ENCODE results near the gene PHGDH.

The PHGDH gene

DNA sequence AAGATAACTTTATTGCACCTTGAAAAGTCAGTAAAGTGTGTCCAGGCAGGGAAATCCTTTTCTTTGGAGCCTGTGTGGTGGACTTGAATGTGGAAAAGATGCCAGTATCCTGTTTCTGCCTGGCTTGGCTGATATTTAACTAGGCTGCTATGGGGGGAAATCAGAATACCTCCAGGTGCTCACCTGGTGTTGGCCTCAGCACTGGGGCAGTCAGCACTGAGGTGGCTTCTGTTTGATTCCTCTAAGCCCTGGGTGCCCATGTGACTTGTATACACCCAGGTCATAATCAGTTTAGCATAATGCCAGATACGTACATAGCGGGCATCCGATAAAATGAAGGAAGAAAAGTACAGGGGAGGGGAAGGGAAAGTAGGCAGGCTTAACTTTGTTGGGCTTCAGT is 7.2 kb downstream of the PHGDH start:
- no peak overlapping the region for H3K4me3 ChIP-seq (replicated peaks; ENCODE audit: low read depth, low read length)
- no peak for DNase-seq (ENCODE audit: low read depth)
- TF ChIP-seq, protein P1, sequence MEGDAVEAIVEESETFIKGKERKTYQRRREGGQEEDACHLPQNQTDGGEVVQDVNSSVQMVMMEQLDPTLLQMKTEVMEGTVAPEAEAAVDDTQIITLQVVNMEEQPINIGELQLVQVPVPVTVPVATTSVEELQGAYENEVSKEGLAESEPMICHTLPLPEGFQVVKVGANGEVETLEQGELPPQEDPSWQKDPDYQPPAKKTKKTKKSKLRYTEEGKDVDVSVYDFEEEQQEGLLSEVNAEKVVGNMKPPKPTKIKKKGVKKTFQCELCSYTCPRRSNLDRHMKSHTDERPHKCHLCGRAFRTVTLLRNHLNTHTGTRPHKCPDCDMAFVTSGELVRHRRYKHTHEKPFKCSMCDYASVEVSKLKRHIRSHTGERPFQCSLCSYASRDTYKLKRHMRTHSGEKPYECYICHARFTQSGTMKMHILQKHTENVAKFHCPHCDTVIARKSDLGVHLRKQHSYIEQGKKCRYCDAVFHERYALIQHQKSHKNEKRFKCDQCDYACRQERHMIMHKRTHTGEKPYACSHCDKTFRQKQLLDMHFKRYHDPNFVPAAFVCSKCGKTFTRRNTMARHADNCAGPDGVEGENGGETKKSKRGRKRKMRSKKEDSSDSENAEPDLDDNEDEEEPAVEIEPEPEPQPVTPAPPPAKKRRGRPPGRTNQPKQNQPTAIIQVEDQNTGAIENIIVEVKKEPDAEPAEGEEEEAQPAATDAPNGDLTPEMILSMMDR (IDR thresholded peaks at IDR 0.05; ENCODE audit: low read length, missing control alignments), result no peak

DNA sequence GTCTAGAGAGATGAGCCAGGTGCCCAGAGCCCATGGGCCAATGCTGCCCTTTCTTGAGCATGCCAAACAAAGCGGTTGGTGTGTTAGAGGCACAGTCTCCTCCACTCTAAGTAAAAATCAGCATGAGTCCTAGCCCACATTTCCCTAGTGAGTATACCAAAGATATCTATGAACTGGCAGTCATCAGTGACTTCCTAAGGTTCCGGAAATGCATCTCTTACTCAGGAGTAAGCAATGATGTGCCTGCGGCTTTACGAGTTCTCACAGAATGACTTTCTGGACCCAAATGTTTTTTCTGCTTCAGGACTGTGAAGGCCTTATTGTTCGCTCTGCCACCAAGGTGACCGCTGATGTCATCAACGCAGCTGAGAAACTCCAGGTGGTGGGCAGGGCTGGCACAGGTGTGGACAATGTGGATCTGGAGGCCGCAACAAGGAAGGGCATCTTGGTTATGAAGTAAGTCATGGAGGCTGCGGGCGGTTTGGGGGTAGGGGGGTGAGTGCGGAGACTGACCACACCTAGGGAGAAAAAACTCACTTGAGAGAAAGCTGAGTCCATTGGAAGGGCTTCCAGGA is 9.2 kb downstream of the PHGDH start:
- DNase-seq (ENCODE audit: low read depth), result no peak
- TF ChIP-seq, protein P1 (IDR thresholded peaks at IDR 0.05; ENCODE audit: low read length, missing control alignments), result no peak
- H3K4me3 ChIP-seq (replicated peaks; ENCODE audit: low read depth, low read length), result no peak overlapping the region

DNA sequence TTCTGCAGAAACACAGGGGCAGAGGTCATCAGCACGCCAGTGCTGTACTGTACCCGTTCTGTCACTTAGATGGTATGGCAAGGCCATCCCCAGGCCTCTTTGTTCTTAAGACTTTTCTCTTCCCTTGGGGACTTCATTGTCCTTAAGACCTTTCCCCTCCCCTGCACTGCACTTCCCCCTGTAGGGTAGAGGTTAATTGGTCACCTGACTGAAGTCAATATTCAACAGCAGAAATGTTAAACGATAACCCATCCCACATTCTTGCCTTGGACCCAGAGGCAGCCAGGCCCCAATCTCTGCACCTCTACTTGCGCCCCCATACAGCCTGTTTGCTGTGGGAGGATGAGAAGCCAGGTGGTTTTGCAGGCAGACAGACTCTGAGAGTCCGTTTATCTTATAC is 10.2 kb downstream of the PHGDH start:
- H3K4me3 ChIP-seq (replicated peaks; ENCODE audit: low read depth, low read length), result no peak overlapping the region
- no peak for DNase-seq (ENCODE audit: low read depth)
- TF ChIP-seq, protein P1 (IDR thresholded peaks at IDR 0.05; ENCODE audit: low read length, missing control alignments), result no peak

GRCh38 chr1:119724611-119725218 is 13.0 kb downstream of the PHGDH start:
- H3K4me3 ChIP-seq (replicated peaks; ENCODE audit: low read depth, low read length), result no peak overlapping the region
- TF ChIP-seq, protein P1 (IDR thresholded peaks at IDR 0.05; ENCODE audit: low read length, missing control alignments), result no peak
- DNase-seq (ENCODE audit: low read depth), result no peak

- TF ChIP-seq, protein P1 (IDR thresholded peaks at IDR 0.05; ENCODE audit: low read length, missing control alignments), result no peak
- no peak for DNase-seq (ENCODE audit: low read depth)
- no peak overlapping the region for H3K4me3 ChIP-seq (replicated peaks; ENCODE audit: low read depth, low read length)
Observed at GRCh38 chr1:119725626-119726025, 13.9 kb downstream of the PHGDH start.

GRCh38 chr1:119727991-119728390 is 16.3 kb downstream of the PHGDH start:
- H3K4me3 ChIP-seq (replicated peaks; ENCODE audit: low read depth, low read length), result no peak overlapping the region
- TF ChIP-seq, protein P1 (IDR thresholded peaks at IDR 0.05; ENCODE audit: low read length, missing control alignments), result no peak
- no peak for DNase-seq (ENCODE audit: low read depth)

DNA sequence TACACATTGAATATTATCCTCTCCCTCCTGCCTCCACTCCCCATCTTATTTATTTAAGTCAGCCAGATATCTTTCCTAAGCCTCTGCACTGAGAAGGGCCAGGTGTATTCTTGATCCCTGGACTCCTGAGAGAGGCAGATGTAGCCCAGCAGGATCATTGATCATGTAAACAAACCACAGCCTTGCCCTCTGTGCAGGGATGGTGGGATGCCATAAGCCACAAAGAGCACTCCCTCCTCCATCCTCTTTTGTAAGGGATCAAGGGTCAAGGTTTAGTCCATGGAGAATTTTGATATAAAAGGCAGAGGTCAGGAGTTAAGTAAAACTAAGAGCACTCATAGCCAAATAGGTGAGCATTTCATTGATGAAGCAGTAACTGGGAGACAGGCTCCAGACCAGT is 17.3 kb downstream of the PHGDH start:
- DNase-seq (ENCODE audit: low read depth), result no peak
- no peak overlapping the region for H3K4me3 ChIP-seq (replicated peaks; ENCODE audit: low read depth, low read length)

More for the DNA sequence above, 17.3 kb downstream of the PHGDH start:
- TF ChIP-seq, protein P1 (IDR thresholded peaks at IDR 0.05; ENCODE audit: low read length, missing control alignments), result no peak
